Endometrial microvascular endothelial cells (primary cell): ENCODE data around the gene POU5F1. TPM values are rescaled to one million over a fixed set of nuclear protein-coding genes. Genes with fewer than 3 reads are reported as not detected.
"Not testable (repeated sequence)": the region's sequence is repeated elsewhere in the genome, so short reads cannot be mapped to it uniquely, and the experiment has no call there.

Experiments
- in situ Hi-C: cut with HindIII; loops from 2 replicates; pipeline ENCODE4 v1.10.0; 2017; ENCODE audit warnings: low sequenced_read_pairs, low pct_unique_long_range_greater_than_20kb; ENCODE audit errors: inconsistent ontology term
- total RNA-seq: library from RNA; depleted of rRNA; stranded (reverse); fragments of >200 nt; gene quantifications from one replicate; pipeline ENCODE4 v1.2.3, GENCODE V29; 2015; ENCODE audit errors: inconsistent ontology term

Gene POU5F1
- 6.4 TPM for total RNA-seq

- in situ Hi-C loops: no loop called here
Measured at GRCh38 chr6:31170600-31170881, at the start of gene POU5F1. Gene POU5F1 (minus strand): TSS chr6:31170682. CDS start chr6:31170620, 62 bp downstream.

GRCh38 chr6:31216208-31216898 lies 45.9 kb upstream of the POU5F1 start:
- in situ Hi-C loops: no loop called here

GRCh38 chr6:31215216-31215615 lies 44.7 kb upstream of the POU5F1 start:
- in situ Hi-C loops: not testable (repeated sequence)

- in situ Hi-C loops: no loop called here
Measured at GRCh38 chr6:31214516-31214915, 44.0 kb upstream of the POU5F1 start.

GRCh38 chr6:31210741-31211532 lies 40.5 kb upstream of the POU5F1 start:
- in situ Hi-C loops: no loop called here

GRCh38 chr6:31210123-31210522 lies 39.6 kb upstream of the POU5F1 start:
- in situ Hi-C loops: no loop called here

GRCh38 chr6:31209137-31209536 lies 38.7 kb upstream of the POU5F1 start:
- in situ Hi-C loops: no loop called here

GRCh38 chr6:31208506-31208905 lies 38.0 kb upstream of the POU5F1 start:
- in situ Hi-C loops: no loop called here

- in situ Hi-C loops: no loop called here
Measured at GRCh38 chr6:31205638-31206037, 35.2 kb upstream of the POU5F1 start.

- in situ Hi-C loops: no loop called here
Measured at GRCh38 chr6:31204751-31205145, 34.3 kb upstream of the POU5F1 start.

- in situ Hi-C loops: no loop called here
Measured at GRCh38 chr6:31203345-31203979, 33.0 kb upstream of the POU5F1 start.

- in situ Hi-C loops: no loop called here
Measured at GRCh38 chr6:31202259-31203166, 32.0 kb upstream of the POU5F1 start.

- in situ Hi-C loops: not testable (repeated sequence)
Measured at GRCh38 chr6:31199105-31199452, 28.6 kb upstream of the POU5F1 start.

GRCh38 chr6:31197559-31198305 lies 27.2 kb upstream of the POU5F1 start:
- in situ Hi-C loops: no loop called here

- in situ Hi-C loops: not testable (repeated sequence)
Measured at GRCh38 chr6:31196251-31197022, 26.0 kb upstream of the POU5F1 start.

GRCh38 chr6:31195308-31195979 lies 25.0 kb upstream of the POU5F1 start:
- in situ Hi-C loops: not testable (repeated sequence)

- in situ Hi-C loops: no loop called here
Measured at GRCh38 chr6:31194061-31194834, 23.8 kb upstream of the POU5F1 start.
